ENCODE results near the gene SLC4A5. TPM values are rescaled to one million over a fixed set of nuclear protein-coding genes. Genes with fewer than 3 reads are reported as not detected.
A peak's percentile ranks its signal among the peaks of the same experiment; 100 is the strongest.

The SLC4A5 gene
- total RNA-seq, 1 experiment from 2014 or later: 1.8 TPM

DNA sequence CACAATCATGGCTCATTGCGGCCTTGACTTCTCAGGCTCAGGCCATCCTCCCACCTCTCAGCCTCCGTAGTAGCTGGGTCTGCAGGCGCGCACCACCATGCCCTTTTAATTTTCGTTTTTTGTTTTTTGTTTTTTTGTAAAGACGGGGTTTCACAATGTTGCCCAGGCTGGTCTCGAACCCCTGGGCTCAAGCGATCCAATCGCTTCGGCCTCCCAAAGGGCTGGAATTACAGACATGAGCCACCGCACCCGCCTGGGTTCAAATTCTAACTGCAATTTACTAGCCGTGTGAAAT, 49.2 kb upstream of the SLC4A5 start (continued):
- TF ChIP-seq NR1H2 (CRISPR knock-in tag; IDR thresholded peaks at IDR 0.05): no peak

DNA sequence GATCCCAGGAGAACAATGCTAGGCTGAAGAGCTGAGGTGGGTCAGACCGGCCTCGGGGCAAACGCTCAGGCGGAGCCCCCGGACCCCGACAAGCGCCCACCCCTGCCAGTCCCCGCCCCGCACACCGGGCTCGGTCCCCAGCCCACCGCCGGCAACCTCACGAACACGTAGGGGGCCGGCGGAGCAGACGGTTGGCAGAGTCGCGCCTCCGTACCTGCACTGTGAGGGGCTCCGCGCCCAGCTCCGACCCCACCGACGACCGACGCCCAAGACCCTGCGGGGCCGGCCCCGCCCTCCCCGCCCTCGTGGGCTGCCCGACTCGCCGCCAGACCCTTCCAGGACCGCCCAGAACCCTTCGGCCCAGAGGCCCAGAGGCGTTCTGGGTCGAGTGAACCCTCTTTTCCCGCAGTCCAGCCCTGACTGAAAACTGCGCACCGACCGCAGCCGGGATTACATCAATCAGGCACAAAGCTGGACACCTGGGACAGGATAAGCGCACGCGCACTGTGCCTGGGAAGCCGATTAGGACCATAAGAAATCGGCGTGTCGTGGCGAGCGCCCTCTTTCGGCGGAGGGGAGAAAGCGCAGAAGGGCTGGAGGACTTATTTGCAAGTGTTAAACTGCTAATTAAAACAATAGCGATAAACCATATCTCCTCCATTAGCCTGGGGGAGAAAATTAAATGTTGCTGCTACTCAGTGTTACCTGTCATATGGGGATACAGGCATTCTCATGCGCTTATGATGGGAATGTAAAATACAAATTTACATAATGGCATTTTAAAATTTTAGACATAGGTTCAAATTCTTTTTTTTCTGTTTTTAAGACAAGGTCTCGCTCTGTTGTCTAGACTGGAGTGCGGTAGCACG, 48.6 kb upstream of the SLC4A5 start:
- H3K27ac Mint-ChIP-seq: peak overlapping the region; percentile 99
- peak; percentile 96 for DNase-seq (ENCODE audit: low spot score)
- peaks cover 4% of the 10 kb centered on the region; the same call in 1 of the 2 replicates for H3K4me1 Mint-ChIP-seq
- ATAC-seq: peak; percentile 87
- no peaks in the 10 kb centered on the region for H3K36me3 Mint-ChIP-seq
- no peaks in the 10 kb centered on the region; the same call in none of the 2 replicates for H3K27me3 Mint-ChIP-seq (ENCODE audit: low read depth)
- no peak overlapping the region; the same call in 1 of the 2 replicates for H3K4me3 Mint-ChIP-seq
- ChIA-PET CTCF (interaction anchor here (0.7 to 3.3 kb wide), 38 partner anchors 9 to 563 kb away, joined by 3 to 36 read pairs (median 5); partner anchors contain the start of genes AUP1, C2orf81, CCDC142 and DCTN1), POLR2A (interaction anchor here (0.6 to 1.6 kb wide), 13 partner anchors 10 to 253 kb away, joined by 3 to 12 read pairs (median 4); partner anchors contain the start of gene WBP1)
- H3K9me3 Mint-ChIP-seq: no peaks in the 10 kb centered on the region
- TF ChIP-seq, protein P1, sequence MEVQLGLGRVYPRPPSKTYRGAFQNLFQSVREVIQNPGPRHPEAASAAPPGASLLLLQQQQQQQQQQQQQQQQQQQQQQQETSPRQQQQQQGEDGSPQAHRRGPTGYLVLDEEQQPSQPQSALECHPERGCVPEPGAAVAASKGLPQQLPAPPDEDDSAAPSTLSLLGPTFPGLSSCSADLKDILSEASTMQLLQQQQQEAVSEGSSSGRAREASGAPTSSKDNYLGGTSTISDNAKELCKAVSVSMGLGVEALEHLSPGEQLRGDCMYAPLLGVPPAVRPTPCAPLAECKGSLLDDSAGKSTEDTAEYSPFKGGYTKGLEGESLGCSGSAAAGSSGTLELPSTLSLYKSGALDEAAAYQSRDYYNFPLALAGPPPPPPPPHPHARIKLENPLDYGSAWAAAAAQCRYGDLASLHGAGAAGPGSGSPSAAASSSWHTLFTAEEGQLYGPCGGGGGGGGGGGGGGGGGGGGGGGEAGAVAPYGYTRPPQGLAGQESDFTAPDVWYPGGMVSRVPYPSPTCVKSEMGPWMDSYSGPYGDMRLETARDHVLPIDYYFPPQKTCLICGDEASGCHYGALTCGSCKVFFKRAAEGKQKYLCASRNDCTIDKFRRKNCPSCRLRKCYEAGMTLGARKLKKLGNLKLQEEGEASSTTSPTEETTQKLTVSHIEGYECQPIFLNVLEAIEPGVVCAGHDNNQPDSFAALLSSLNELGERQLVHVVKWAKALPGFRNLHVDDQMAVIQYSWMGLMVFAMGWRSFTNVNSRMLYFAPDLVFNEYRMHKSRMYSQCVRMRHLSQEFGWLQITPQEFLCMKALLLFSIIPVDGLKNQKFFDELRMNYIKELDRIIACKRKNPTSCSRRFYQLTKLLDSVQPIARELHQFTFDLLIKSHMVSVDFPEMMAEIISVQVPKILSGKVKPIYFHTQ (CRISPR knock-in tag; IDR thresholded peaks at IDR 0.05): no peak
- TF ChIP-seq, protein P2, sequence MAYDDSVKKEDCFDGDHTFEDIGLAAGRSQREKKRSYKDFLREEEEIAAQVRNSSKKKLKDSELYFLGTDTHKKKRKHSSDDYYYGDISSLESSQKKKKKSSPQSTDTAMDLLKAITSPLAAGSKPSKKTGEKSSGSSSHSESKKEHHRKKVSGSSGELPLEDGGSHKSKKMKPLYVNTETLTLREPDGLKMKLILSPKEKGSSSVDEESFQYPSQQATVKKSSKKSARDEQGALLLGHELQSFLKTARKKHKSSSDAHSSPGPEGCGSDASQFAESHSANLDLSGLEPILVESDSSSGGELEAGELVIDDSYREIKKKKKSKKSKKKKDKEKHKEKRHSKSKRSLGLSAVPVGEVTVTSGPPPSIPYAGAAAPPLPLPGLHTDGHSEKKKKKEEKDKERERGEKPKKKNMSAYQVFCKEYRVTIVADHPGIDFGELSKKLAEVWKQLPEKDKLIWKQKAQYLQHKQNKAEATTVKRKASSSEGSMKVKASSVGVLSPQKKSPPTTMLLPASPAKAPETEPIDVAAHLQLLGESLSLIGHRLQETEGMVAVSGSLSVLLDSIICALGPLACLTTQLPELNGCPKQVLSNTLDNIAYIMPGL (CRISPR knock-in tag; IDR thresholded peaks at IDR 0.05): peak; percentile 78
- TF ChIP-seq, protein P3, sequence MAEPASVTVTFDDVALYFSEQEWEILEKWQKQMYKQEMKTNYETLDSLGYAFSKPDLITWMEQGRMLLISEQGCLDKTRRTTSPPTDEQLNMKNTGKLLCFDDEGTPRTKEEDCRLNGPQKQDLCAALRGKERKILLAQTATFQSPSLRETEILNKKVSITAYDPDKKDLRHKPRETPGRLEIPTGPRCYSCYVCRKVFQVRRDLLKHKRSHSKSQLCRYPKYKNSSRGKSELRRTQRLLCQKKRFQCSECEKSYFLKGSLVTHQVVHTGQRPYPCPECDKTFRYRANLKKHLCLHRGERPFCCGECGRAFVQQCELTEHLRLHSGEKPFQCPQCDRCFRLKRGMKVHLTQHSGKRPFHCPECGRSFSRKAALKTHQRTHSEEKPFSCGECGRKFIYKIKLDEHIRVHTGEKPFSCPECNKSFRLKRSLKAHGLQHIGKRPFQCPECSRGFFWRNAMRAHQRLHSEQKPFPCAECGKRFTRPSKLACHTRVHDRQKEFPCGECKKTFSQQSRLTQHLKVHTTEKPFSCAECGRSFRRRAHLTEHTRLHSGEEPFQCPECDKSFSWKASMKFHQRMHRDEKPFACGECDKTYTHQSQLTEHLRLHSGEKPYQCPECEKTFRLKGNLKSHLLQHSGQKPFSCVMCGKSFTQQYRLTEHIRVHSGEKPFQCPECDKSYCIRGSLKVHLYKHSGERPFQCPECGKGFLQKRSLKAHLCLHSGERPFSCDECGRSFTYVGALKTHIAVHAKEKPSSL (CRISPR knock-in tag; conservative IDR thresholded peaks at IDR 0.05): no peak
- TF ChIP-seq NR2C2 (CRISPR knock-in tag; IDR thresholded peaks at IDR 0.05): no peak
- no peak for TF ChIP-seq ESRRA (CRISPR knock-in tag; IDR thresholded peaks at IDR 0.05; ENCODE audit: borderline replicate concordance)
- TF ChIP-seq, protein P4, sequence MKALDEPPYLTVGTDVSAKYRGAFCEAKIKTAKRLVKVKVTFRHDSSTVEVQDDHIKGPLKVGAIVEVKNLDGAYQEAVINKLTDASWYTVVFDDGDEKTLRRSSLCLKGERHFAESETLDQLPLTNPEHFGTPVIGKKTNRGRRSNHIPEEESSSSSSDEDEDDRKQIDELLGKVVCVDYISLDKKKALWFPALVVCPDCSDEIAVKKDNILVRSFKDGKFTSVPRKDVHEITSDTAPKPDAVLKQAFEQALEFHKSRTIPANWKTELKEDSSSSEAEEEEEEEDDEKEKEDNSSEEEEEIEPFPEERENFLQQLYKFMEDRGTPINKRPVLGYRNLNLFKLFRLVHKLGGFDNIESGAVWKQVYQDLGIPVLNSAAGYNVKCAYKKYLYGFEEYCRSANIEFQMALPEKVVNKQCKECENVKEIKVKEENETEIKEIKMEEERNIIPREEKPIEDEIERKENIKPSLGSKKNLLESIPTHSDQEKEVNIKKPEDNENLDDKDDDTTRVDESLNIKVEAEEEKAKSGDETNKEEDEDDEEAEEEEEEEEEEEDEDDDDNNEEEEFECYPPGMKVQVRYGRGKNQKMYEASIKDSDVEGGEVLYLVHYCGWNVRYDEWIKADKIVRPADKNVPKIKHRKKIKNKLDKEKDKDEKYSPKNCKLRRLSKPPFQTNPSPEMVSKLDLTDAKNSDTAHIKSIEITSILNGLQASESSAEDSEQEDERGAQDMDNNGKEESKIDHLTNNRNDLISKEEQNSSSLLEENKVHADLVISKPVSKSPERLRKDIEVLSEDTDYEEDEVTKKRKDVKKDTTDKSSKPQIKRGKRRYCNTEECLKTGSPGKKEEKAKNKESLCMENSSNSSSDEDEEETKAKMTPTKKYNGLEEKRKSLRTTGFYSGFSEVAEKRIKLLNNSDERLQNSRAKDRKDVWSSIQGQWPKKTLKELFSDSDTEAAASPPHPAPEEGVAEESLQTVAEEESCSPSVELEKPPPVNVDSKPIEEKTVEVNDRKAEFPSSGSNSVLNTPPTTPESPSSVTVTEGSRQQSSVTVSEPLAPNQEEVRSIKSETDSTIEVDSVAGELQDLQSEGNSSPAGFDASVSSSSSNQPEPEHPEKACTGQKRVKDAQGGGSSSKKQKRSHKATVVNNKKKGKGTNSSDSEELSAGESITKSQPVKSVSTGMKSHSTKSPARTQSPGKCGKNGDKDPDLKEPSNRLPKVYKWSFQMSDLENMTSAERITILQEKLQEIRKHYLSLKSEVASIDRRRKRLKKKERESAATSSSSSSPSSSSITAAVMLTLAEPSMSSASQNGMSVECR (CRISPR knock-in tag; IDR thresholded peaks at IDR 0.05; ENCODE audit: borderline replicate concordance): no peak
- no peak for TF ChIP-seq IRF2 (CRISPR knock-in tag; IDR thresholded peaks at IDR 0.05; ENCODE audit: borderline replicate concordance, low read depth)
- TF ChIP-seq CREB1 (CRISPR knock-in tag; IDR thresholded peaks at IDR 0.05): no peak
- TF ChIP-seq, protein P5, sequence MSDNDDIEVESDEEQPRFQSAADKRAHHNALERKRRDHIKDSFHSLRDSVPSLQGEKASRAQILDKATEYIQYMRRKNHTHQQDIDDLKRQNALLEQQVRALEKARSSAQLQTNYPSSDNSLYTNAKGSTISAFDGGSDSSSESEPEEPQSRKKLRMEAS (CRISPR knock-in tag; IDR thresholded peaks at IDR 0.05): 0 out of 2 replicates have a peak, but pooled peaks have one; percentile 25
- TF ChIP-seq CREM (CRISPR knock-in tag; IDR thresholded peaks at IDR 0.05): 0 out of 2 replicates have a peak, but pooled peaks have one; percentile 59
- TF ChIP-seq, protein P6, sequence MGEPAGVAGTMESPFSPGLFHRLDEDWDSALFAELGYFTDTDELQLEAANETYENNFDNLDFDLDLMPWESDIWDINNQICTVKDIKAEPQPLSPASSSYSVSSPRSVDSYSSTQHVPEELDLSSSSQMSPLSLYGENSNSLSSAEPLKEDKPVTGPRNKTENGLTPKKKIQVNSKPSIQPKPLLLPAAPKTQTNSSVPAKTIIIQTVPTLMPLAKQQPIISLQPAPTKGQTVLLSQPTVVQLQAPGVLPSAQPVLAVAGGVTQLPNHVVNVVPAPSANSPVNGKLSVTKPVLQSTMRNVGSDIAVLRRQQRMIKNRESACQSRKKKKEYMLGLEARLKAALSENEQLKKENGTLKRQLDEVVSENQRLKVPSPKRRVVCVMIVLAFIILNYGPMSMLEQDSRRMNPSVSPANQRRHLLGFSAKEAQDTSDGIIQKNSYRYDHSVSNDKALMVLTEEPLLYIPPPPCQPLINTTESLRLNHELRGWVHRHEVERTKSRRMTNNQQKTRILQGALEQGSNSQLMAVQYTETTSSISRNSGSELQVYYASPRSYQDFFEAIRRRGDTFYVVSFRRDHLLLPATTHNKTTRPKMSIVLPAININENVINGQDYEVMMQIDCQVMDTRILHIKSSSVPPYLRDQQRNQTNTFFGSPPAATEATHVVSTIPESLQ (CRISPR knock-in tag; IDR thresholded peaks at IDR 0.05): no peak
- TF ChIP-seq CBFB (CRISPR knock-in tag; IDR thresholded peaks at IDR 0.05; ENCODE audit: low read depth): no peak
- no peak for TF ChIP-seq ZNF317 (CRISPR knock-in tag; IDR thresholded peaks at IDR 0.05; ENCODE audit: borderline replicate concordance, low read depth)
- TF ChIP-seq, protein P7, sequence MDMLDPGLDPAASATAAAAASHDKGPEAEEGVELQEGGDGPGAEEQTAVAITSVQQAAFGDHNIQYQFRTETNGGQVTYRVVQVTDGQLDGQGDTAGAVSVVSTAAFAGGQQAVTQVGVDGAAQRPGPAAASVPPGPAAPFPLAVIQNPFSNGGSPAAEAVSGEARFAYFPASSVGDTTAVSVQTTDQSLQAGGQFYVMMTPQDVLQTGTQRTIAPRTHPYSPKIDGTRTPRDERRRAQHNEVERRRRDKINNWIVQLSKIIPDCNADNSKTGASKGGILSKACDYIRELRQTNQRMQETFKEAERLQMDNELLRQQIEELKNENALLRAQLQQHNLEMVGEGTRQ (CRISPR knock-in tag; IDR thresholded peaks at IDR 0.05): no peak
- TF ChIP-seq NR1H2 (CRISPR knock-in tag; IDR thresholded peaks at IDR 0.05): no peak
- TF ChIP-seq JUN (CRISPR knock-in tag; IDR thresholded peaks at IDR 0.05): no peak
- TF ChIP-seq, protein P8, sequence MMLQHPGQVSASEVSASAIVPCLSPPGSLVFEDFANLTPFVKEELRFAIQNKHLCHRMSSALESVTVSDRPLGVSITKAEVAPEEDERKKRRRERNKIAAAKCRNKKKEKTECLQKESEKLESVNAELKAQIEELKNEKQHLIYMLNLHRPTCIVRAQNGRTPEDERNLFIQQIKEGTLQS (CRISPR knock-in tag; conservative IDR thresholded peaks at IDR 0.05): no peak
- no peak for TF ChIP-seq TP53 (CRISPR knock-in tag; IDR thresholded peaks at IDR 0.05)
